Thyroid gland (tissue), 4 donors: ENCODE measurements around the gene GNPNAT1. TPM values are rescaled to one million over a fixed set of nuclear protein-coding genes. Genes with fewer than 3 reads are reported as not detected.
"Not testable (repeated sequence)": the region's sequence is repeated elsewhere in the genome, so short reads cannot be mapped to it uniquely, and the experiment has no call there.

Experiments used
- DNase-seq, 2 donors: peaks; one replicate each; pipeline ENCODE4 v3.0.0-alpha.2; 2019
- H3K27ac ChIP-seq, 3 donors: fragments of 200-600 bp; sonication (generic); 1 replicate in 2 of 3; 2 replicates in 1 of 3; pipeline ENCODE4 v1.5.1; 2016 to 2019; ENCODE audit warnings: mild to moderate bottlenecking in 1 of 3, moderate library complexity in 1 of 3
- H3K27me3 ChIP-seq: fragments of 200-600 bp; sonication (generic); one replicate; pipeline ENCODE4 v1.5.1; 2019
- H3K36me3 ChIP-seq, 2 donors: fragments of 200-600 bp; sonication (generic); one replicate each; pipeline ENCODE4 v1.5.1; 2016 to 2019
- H3K4me1 ChIP-seq, 2 donors: fragments of 200-600 bp; sonication (generic); one replicate each; pipeline ENCODE4 v1.5.1; 2017 to 2019
- H3K4me3 ChIP-seq, 3 donors: fragments of 200-600 bp; sonication (generic); replicated peaks in 1 of 3; 1 replicate in 2 of 3; 2 replicates in 1 of 3; pipeline ENCODE4 v1.5.1; 2016; ENCODE audit warnings: mild to moderate bottlenecking in 1 of 3
- H3K9me3 ChIP-seq: fragments of 200-600 bp; sonication (generic); one replicate; pipeline ENCODE4 v1.5.1; 2017
- CTCF ChIP-seq, 6 experiments: fragments of 200-600 bp in 3 of 6; fragments of 450-650 bp in 3 of 6; sonication (generic) in 3 of 6; IDR thresholded peaks; one replicate each; pipeline ENCODE4 v1.5.1; 2016 to 2019; ENCODE audit warnings: antibody characterized with exemption in 6 of 6, mild to moderate bottlenecking in 2 of 6, inconsistent platforms in 1 of 6, moderate library complexity in 1 of 6
- POLR2A ChIP-seq, 2 donors: fragments of 450-650 bp; IDR thresholded peaks; one replicate each; pipeline ENCODE4 v1.6.1; 2017; ENCODE audit warnings: antibody characterized with exemption in 2 of 2, mild to moderate bottlenecking in 2 of 2, moderate library complexity in 1 of 2
- WGBS, 2 donors: methylation state at CpG; one replicate each; pipeline ENCODE4 v1.1.5; 2017; 5-methylcytosine and 5-hydroxymethylcytosine counted together
- intact Hi-C: fragments of 100-400 bp; cut with DNase I; formaldehyde crosslinking; loops from one replicate; pipeline ENCODE4 v1.15.1; 2023
- small RNA-seq: library from RNA; depleted of rRNA; stranded (forward); fragments of <200 nt; gene quantifications from one replicate; pipeline ENCODE3, GENCODE V24; 2016
- total RNA-seq, 4 donors: library from RNA; depleted of rRNA; stranded (reverse); fragments of >200 nt; gene quantifications; one replicate each; pipeline ENCODE4 v1.2.3, GENCODE V29; 2016

GNPNAT1 gene
- total RNA-seq, 4 donors from 2014 or later, result 10.3 to 11.7 (median 10.6) TPM

GRCh38 chr14:52730709-52731111 lies 60.7 kb downstream of the GNPNAT1 start:
- Histone ChIP-seq H3K4me1 (peaks cover 0 to 8% of the 10 kb centered on the region in 2 donors), H3K36me3 (no peaks in the 10 kb centered on the region), H3K27me3 (no peaks in the 10 kb centered on the region), H3K9me3 (no peaks in the 10 kb centered on the region), H3K27ac (peak overlapping the region; percentile 32 to 84 (median 54)), H3K4me3 (peak overlapping the region; percentile 93 to 98 (median 93))
- TF ChIP-seq CTCF (IDR thresholded peaks at IDR 0.05) (no peak), POLR2A (IDR thresholded peaks at IDR 0.05) (no peak)
- DNase-seq, result no peak
- intact Hi-C loops, result no loop called here
- 1 to 2% methylated on average over 11 of the region's 11 CpGs for WGBS, 2 donors

- Histone ChIP-seq H3K9me3 (no peaks in the 10 kb centered on the region), H3K27ac (peak within 1 kb of the TSS; percentile 40 to 84 (median 54)), H3K4me1 (peaks cover 0 to 8% of the 10 kb centered on the region in 2 donors), H3K36me3 (peaks cover 0 to 4% of the 10 kb centered on the region in 2 donors), H3K27me3 (no peaks in the 10 kb centered on the region), H3K4me3 (peak within 1 kb of the TSS; percentile 93 to 98 (median 93))
- WGBS, 2 donors, result 0% methylated on average over 15 to 41 of the region's 72 CpGs
- intact Hi-C loops, result no loop called here
- peak in 1 of 2 donors; percentile 94 for TF ChIP-seq POLR2A (IDR thresholded peaks at IDR 0.05)
- peak in 2 of 6 experiments; percentile 6 to 7 for TF ChIP-seq CTCF (IDR thresholded peaks at IDR 0.05)
- DNase-seq, result peak; percentile 100
Observed at GRCh38 chr14:52729925-52730708, 61.3 kb downstream of the GNPNAT1 start, which contains the start of gene STYX. TSS of gene STYX (plus strand) at chr14:52730166. CDS start at chr14:52730475, 309 bp downstream.

- no peak for DNase-seq
- no peak for TF ChIP-seq CTCF (IDR thresholded peaks at IDR 0.05)
- no peak for TF ChIP-seq POLR2A (IDR thresholded peaks at IDR 0.05)
- H3K27ac ChIP-seq, result peak overlapping the region; percentile 13 to 84 (median 40)
- H3K36me3 ChIP-seq, result peaks cover 0 to 9% of the 10 kb centered on the region in 2 donors
- 2 to 3% methylated on average over 8 of the region's 8 CpGs for WGBS, 2 donors
- no peaks in the 10 kb centered on the region for H3K27me3 ChIP-seq
- intact Hi-C loops, result no loop called here
- H3K4me3 ChIP-seq, result peak overlapping the region in 2 of 3 donors; percentile 13 to 16
- H3K9me3 ChIP-seq, result no peaks in the 10 kb centered on the region
- H3K4me1 ChIP-seq, result peaks cover 0 to 8% of the 10 kb centered on the region in 2 donors
Observed at GRCh38 chr14:52729585-52729924, 61.9 kb downstream of the GNPNAT1 start.

GRCh38 chr14:52729035-52729434 lies 62.4 kb downstream of the GNPNAT1 start:
- H3K36me3 ChIP-seq, result peaks cover 0 to 15% of the 10 kb centered on the region in 2 donors
- intact Hi-C loops, DNase-seq, H3K4me3 ChIP-seq, H3K27me3 ChIP-seq, H3K4me1 ChIP-seq, H3K9me3 ChIP-seq: not testable (repeated sequence)
- H3K27ac ChIP-seq, result peak overlapping the region in 1 of 3 donors; percentile 84
- 92 to 93% methylated on average over 15 of the region's 15 CpGs for WGBS, 2 donors

GRCh38 chr14:52727509-52727908 lies 63.9 kb downstream of the GNPNAT1 start:
- H3K9me3 ChIP-seq, H3K4me3 ChIP-seq, intact Hi-C loops, H3K27me3 ChIP-seq, H3K27ac ChIP-seq, H3K4me1 ChIP-seq, DNase-seq: not testable (repeated sequence)
- peaks cover 4 to 27% of the 10 kb centered on the region in 2 donors for H3K36me3 ChIP-seq
- WGBS, 2 donors, result 95 to 97% methylated on average over 2 of the region's 2 CpGs

Small RNAs within 50 kb of the gene (small RNA-seq; reads per million reads assigned to genes)
- gene AL139317.2, result not detected

Other genes with a start within 250 kb of the GNPNAT1 start
- 10 to 100 TPM in 1 of 4 donors, 1 to 10 TPM in 3; 3.7 to 14.1 (median 7.4) TPM for gene TXNDC16, start 239.1 kb downstream of the GNPNAT1 start, total RNA-seq
- gene GPR137C, start 238.8 kb downstream of the GNPNAT1 start, total RNA-seq, result 1 to 10 TPM in 2 of 4 donors, under 1 TPM in 2; 0.20 to 1.4 (median 1.1) TPM
- 10 to 100 TPM; 32.2 to 55.9 (median 38.6) TPM for gene ERO1A, start 96.0 kb downstream of the GNPNAT1 start, total RNA-seq
- 100 to 1,000 TPM in 3 of 4 donors, 10 to 100 TPM in 1; 98.8 to 146 (median 125) TPM for gene PSMC6, start 84.4 kb downstream of the GNPNAT1 start, total RNA-seq
- gene STYX, start 61.4 kb downstream of the GNPNAT1 start, total RNA-seq, result 10 to 100 TPM; 13.7 to 17.1 (median 14.8) TPM
- gene FERMT2, start 159.4 kb upstream of the GNPNAT1 start, total RNA-seq, result 10 to 100 TPM; 57.1 to 98.5 (median 74.2) TPM